Neural progenitor cell (in vitro differentiated cells): ENCODE measurements around the gene MRPL32.

Source experiments
- EZH2 ChIP-seq: fragments of 200-600 bp; sonication (generic); IDR thresholded peaks from 2 replicates; pipeline ENCODE4 v1.6.1; 2017; ENCODE audit warnings: antibody characterized with exemption, mild to moderate bottlenecking, moderate library complexity
- EZH2phosphoT487 ChIP-seq: fragments of 200-600 bp; sonication (generic); IDR thresholded peaks from 2 replicates; pipeline ENCODE4 v1.6.1; 2017; ENCODE audit warnings: antibody characterized with exemption
- TF ChIP-seq, protein P1 (sequence below): fragments of 200-600 bp; sonication (generic); IDR thresholded peaks from 2 replicates; pipeline ENCODE4 v1.5.1; 2017; ENCODE audit warnings: antibody characterized with exemption, mild to moderate bottlenecking

DNA sequence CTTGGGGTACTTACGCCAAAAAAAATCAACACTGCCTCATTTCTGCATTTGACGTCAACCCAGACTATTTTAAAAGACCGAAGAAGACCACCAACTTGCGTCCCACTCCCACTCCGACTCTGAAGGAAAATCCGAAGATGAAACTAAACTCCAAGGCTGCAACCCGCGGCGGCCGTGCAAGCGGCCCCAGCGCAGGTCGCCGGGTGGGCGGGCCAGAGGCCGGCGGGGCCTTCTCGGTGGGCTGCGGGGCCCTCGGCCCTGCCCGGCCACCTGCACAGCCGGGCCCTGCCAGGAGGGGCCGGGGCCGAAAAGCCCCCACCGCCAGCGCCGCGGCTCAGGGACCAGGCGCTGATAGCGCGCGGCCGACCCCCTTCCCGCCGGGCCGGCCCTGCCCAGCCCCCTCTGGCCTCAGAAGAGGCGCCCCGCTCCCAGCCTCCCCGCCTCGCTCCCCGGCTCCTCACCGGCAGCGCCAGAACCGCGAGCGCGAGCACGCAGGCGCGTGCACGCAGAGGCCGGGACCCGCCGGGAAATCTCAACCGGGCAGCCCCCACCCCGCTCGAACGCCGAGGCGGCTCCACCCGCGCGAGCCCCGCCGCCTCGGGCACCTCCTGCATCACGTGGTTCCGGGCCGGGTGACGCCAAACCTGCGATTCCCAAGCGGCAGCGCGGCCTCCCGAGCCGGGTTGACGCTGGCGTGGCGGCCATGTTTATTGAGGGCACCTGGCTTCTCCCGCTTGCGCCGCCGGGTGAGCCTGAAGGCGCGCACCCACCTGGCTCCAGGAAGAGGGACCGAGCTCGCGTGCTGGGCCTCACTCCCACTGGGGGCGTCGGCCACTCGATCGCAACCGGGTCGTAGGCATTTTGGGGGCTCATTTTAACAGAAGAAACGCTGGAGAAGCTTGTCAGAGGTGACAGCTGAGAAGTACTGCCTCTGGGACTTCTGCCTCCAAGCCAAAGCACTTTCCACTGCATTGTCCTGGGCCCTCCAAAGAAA is 20.4 kb upstream of the MRPL32 start, which contains the start of gene C7orf25:
- TF ChIP-seq EZH2 (no peak), EZH2phosphoT487 (no peak)
- TF ChIP-seq, protein P1, sequence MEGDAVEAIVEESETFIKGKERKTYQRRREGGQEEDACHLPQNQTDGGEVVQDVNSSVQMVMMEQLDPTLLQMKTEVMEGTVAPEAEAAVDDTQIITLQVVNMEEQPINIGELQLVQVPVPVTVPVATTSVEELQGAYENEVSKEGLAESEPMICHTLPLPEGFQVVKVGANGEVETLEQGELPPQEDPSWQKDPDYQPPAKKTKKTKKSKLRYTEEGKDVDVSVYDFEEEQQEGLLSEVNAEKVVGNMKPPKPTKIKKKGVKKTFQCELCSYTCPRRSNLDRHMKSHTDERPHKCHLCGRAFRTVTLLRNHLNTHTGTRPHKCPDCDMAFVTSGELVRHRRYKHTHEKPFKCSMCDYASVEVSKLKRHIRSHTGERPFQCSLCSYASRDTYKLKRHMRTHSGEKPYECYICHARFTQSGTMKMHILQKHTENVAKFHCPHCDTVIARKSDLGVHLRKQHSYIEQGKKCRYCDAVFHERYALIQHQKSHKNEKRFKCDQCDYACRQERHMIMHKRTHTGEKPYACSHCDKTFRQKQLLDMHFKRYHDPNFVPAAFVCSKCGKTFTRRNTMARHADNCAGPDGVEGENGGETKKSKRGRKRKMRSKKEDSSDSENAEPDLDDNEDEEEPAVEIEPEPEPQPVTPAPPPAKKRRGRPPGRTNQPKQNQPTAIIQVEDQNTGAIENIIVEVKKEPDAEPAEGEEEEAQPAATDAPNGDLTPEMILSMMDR = no peak
